Measurements from ENCODE around the gene BOC.

The BOC gene

DNA sequence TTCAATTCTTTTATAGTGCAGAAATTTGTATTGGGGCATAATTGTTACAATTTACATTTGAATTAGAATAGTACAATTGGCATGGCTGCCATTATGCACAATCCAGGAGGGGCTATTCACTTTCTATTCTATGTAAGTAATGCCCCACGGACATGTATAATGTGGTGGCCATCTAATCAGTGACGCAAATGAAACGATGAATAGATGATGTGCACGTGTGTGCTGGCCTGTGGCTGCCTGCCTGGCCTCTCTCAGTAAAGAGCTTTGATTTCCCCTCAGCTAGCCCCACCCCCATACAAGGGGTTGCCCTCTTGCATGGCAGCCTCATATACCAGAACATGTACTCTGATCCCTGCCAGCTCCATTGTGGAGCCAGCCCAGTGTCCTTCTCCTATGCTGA lies 86.5 kb downstream of the BOC start:
- in situ Hi-C loops (cut with MboI; ENCODE audit: low sequenced_read_pairs, unreplicated experiment): loop anchor here (10.0 to 25.0 kb wide), 2 partner anchors 163 to 661 kb away; partner anchors contain the start of gene CCDC80
- no peak for DNase-seq (ENCODE audit: low spot score)
- TF ChIP-seq, protein P1, sequence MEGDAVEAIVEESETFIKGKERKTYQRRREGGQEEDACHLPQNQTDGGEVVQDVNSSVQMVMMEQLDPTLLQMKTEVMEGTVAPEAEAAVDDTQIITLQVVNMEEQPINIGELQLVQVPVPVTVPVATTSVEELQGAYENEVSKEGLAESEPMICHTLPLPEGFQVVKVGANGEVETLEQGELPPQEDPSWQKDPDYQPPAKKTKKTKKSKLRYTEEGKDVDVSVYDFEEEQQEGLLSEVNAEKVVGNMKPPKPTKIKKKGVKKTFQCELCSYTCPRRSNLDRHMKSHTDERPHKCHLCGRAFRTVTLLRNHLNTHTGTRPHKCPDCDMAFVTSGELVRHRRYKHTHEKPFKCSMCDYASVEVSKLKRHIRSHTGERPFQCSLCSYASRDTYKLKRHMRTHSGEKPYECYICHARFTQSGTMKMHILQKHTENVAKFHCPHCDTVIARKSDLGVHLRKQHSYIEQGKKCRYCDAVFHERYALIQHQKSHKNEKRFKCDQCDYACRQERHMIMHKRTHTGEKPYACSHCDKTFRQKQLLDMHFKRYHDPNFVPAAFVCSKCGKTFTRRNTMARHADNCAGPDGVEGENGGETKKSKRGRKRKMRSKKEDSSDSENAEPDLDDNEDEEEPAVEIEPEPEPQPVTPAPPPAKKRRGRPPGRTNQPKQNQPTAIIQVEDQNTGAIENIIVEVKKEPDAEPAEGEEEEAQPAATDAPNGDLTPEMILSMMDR (IDR thresholded peaks at IDR 0.05; ENCODE audit: borderline replicate concordance, control extremely low read depth, extremely low read depth, insufficient read depth, missing control alignments): no peak

DNA sequence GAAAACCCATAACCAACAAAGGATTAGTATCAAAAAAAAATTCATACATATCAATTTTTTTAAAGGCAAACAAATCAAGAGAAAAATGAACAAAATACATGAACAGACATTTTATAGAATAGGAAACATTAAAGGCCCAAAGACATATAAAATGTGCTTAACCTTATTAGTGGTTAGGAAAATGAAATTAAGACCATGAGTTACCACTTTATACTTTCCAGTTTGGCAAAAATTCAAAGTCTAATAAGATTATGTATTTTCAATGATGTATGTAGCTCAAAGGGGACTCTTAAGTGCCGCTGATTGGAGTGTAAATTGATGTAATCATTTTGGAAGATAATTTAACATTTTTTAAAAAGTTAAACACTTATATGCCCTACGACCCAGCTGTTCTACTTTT lies 89.2 kb downstream of the BOC start:
- no peak for DNase-seq (ENCODE audit: low spot score)
- TF ChIP-seq, protein P1 (IDR thresholded peaks at IDR 0.05; ENCODE audit: borderline replicate concordance, control extremely low read depth, extremely low read depth, insufficient read depth, missing control alignments): no peak
- in situ Hi-C loops (cut with MboI; ENCODE audit: low sequenced_read_pairs, unreplicated experiment): no loop called here

DNA sequence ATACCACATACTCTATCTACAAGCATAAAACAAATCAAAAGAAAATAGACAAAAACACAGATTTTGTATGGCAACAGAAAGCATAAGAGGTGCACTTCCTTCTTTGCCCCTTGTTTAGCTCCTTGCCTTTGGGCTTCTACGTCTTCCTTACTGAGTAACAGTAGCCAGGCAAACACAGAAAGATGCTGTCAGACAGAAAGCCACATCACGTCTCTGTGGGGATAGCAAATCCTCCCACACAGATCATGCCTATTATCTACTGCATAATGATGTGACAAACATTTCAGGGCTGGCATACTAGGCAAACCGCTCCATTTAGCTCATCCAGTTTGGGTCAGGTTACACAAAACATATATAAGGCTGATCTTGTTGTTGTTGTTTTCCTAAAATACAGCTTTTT lies 92.7 kb downstream of the BOC start:
- DNase-seq (ENCODE audit: low spot score): no peak
- in situ Hi-C loops (cut with MboI; ENCODE audit: low sequenced_read_pairs, unreplicated experiment): no loop called here
- TF ChIP-seq, protein P1 (IDR thresholded peaks at IDR 0.05; ENCODE audit: borderline replicate concordance, control extremely low read depth, extremely low read depth, insufficient read depth, missing control alignments): no peak

DNA sequence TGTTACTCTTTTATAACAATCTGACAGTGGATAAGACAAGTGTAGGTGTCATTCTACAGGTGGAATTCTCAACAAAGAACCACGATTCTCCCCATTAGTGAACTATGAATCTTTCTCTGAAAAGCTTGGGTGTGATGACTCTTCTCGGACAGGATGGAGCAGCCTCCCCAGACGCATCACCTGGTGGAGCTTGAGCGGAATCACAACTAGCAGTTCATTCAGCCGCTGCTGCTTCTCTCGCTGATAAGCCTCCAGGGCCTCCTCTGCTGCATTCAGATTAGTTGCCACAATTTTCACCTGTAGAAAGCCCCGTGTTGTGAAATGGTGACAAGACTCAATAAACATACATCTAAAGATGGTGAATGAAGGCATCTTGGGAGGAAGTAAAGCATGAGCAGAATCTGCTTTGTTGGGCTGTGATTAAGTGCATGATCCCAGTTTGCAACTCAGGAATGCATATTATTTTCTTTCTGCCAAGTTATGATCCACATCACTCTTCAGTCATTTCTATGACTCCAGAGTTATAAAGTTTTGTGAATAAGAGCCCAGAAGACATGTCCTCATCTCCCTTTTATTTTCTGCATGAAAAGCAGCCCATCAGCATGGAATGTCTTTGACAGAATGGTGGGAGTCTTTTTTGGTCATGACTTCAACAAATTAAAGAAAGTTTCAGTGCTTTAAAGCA lies 93.6 kb downstream of the BOC start:
- no peak for DNase-seq (ENCODE audit: low spot score)
- in situ Hi-C loops (cut with MboI; ENCODE audit: low sequenced_read_pairs, unreplicated experiment): no loop called here
- TF ChIP-seq, protein P1 (IDR thresholded peaks at IDR 0.05; ENCODE audit: borderline replicate concordance, control extremely low read depth, extremely low read depth, insufficient read depth, missing control alignments): no peak

DNA sequence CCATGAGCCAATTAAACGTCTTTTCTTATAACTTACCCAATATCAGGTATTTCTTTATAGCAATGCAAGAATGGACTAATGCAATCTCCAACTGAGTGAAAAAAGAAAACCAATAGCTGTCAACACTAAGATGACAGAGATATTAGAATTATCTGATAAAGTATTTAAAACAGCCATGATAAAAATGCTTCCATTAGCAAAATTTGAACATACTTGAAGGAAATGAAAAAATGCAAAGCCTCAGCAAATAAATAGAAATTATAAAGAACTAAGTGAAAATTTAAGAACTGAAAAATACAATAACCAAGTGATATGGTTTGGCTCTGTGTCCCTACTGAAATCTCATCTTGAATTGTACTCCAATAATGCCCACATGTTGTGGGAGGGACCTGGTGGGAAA lies 99.6 kb downstream of the BOC start:
- TF ChIP-seq, protein P1 (IDR thresholded peaks at IDR 0.05; ENCODE audit: borderline replicate concordance, control extremely low read depth, extremely low read depth, insufficient read depth, missing control alignments): no peak
- DNase-seq (ENCODE audit: low spot score): no peak
- in situ Hi-C loops (cut with MboI; ENCODE audit: low sequenced_read_pairs, unreplicated experiment): no loop called here

DNA sequence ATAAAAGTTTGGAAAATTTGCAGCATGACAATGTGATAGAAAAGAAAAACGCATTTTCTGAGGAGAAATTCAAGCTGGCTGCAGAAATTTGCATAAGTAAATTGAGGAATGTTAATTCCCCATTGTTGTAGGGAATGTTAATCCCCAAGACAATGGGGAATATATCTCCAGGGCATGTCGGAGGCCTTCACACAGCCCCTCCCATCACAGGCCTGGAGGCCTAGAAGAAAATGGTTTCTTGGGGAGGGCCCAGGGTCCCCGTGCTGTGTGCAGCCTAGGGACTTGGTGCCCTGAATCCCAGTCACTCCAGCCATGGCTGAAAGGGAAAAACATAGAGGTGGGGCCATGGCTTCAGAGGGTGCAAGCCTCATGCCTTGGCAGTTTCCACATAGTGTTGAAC lies 101.1 kb downstream of the BOC start:
- in situ Hi-C loops (cut with MboI; ENCODE audit: low sequenced_read_pairs, unreplicated experiment): no loop called here
- TF ChIP-seq, protein P1 (IDR thresholded peaks at IDR 0.05; ENCODE audit: borderline replicate concordance, control extremely low read depth, extremely low read depth, insufficient read depth, missing control alignments): no peak
- DNase-seq (ENCODE audit: low spot score): no peak

Data from GM13976 (cell line).